OCI-LY7 (cell line): ENCODE measurements around the gene CRYBG2. TPM values are rescaled to one million over a fixed set of nuclear protein-coding genes. Genes with fewer than 3 reads are reported as not detected.

ENCODE experiments used
- BruUV-seq: library from RNA; stranded (reverse); fragments of 400-500 nt; replicated peaks from 2 replicates; lab custom pipeline; 2021; lab: Mats Ljungman, UMichigan
- CTCF ChIA-PET: fragments of 300-600 bp; sonication (Branson Sonifier 250); formaldehyde crosslinking; loops from one replicate; lab custom pipeline; 2022; ENCODE audit warnings: antibody characterized with exemption; ENCODE audit not compliant: unreplicated experiment; lab: Charles Lee
- POLR2A ChIA-PET: fragments of 300-600 bp; sonication (Branson Sonifier 250); formaldehyde crosslinking; loops from one replicate; lab custom pipeline; 2022; ENCODE audit warnings: antibody characterized with exemption; lab: Charles Lee
- DNase-seq: peaks from one replicate; pipeline ENCODE4 v3.0.0-alpha.2; 2015; ENCODE audit warnings: low spot score
- H2AFZ ChIP-seq: fragments of 200-600 bp; sonication (generic), shearing (Covaris generic); 2 replicates; pipeline ENCODE4 v1.6.1; 2014; ENCODE audit warnings: mild to moderate bottlenecking, antibody characterized with exemption, low read length, moderate library complexity
- H3K27ac ChIP-seq: fragments of 200-600 bp; sonication (generic); 2 replicates; pipeline ENCODE4 v1.5.1; 2014; ENCODE audit warnings: mixed run types, low read depth, mild to moderate bottlenecking, moderate library complexity, low read length, inconsistent platforms; ENCODE audit not compliant: poor library complexity, severe bottlenecking
- H3K36me3 ChIP-seq: fragments of 200-600 bp; sonication (generic); 2 replicates; pipeline ENCODE4 v1.6.1; 2014; ENCODE audit warnings: mild to moderate bottlenecking, antibody characterized with exemption, low read length, moderate library complexity, mixed read lengths; ENCODE audit not compliant: insufficient read depth
- H3K4me1 ChIP-seq: fragments of 200-600 bp; sonication (generic); 2 replicates; pipeline ENCODE4 v1.5.1; 2014; ENCODE audit warnings: mild to moderate bottlenecking, low read length; ENCODE audit not compliant: insufficient read depth, poor library complexity, severe bottlenecking
- H3K4me2 ChIP-seq: fragments of 200-600 bp; sonication (generic); 2 replicates; pipeline ENCODE4 v1.6.1; 2014; ENCODE audit warnings: mild to moderate bottlenecking, low read length
- H3K4me3 ChIP-seq: fragments of 200-600 bp; sonication (generic); 2 replicates; pipeline ENCODE4 v1.5.1; 2014; ENCODE audit warnings: mild to moderate bottlenecking, low read depth, low read length; ENCODE audit not compliant: poor library complexity, severe bottlenecking
- H3K79me2 ChIP-seq: fragments of 200-600 bp; sonication (generic); 2 replicates; pipeline ENCODE4 v1.6.1; 2016; ENCODE audit warnings: low read depth, mild to moderate bottlenecking, low read length, moderate library complexity, mixed read lengths; ENCODE audit not compliant: insufficient read depth
- H3K9me2 ChIP-seq: fragments of 200-600 bp; sonication (generic); 2 replicates; pipeline ENCODE4 v1.6.1; 2016; ENCODE audit warnings: mild to moderate bottlenecking, low read length, mixed read lengths; ENCODE audit not compliant: insufficient read depth
- H3K9me3 ChIP-seq: fragments of 200-600 bp; sonication (generic); 2 replicates; pipeline ENCODE4 v1.6.1; 2014; ENCODE audit warnings: mild to moderate bottlenecking, mixed run types, low read length, mixed read lengths
- H4K20me1 ChIP-seq: fragments of 200-600 bp; sonication (generic); 2 replicates; pipeline ENCODE4 v1.6.1; 2014; ENCODE audit warnings: mild to moderate bottlenecking, antibody characterized with exemption, low read length, moderate library complexity, mixed read lengths; ENCODE audit not compliant: insufficient read depth
- EZH2phosphoT487 ChIP-seq: fragments of 200-600 bp; sonication (generic); IDR thresholded peaks from 2 replicates; pipeline ENCODE4 v1.6.1; 2018; ENCODE audit warnings: low read depth, borderline replicate concordance, mild to moderate bottlenecking, mixed run types, antibody characterized with exemption, low read length, moderate library complexity, mixed read lengths
- intact Hi-C: fragments of 100-400 bp; cut with micrococcal nuclease; formaldehyde crosslinking; loops from one replicate; pipeline ENCODE4 v1.10.0; 2022; ENCODE audit not compliant: unreplicated experiment
- total RNA-seq, 2 experiments: library from RNA; depleted of rRNA in 1 of 2; stranded (reverse); fragments of >200 nt in 1 of 2; shearing (Covaris generic) in 1 of 2; gene quantifications; 2 replicates each; pipeline ENCODE4 v1.2.3, GENCODE V29; 2014 to 2022
- TF ChIP-seq, protein P1 (sequence below): fragments of 200-600 bp; sonication (generic); conservative IDR thresholded peaks from 2 replicates; pipeline ENCODE4 v1.5.1; 2014; ENCODE audit warnings: mild to moderate bottlenecking, antibody characterized with exemption, low read length, moderate library complexity, mixed read lengths

CRYBG2 gene
- total RNA-seq, 2 experiments from 2014 or later: 1.3 to 5.5 TPM

DNA sequence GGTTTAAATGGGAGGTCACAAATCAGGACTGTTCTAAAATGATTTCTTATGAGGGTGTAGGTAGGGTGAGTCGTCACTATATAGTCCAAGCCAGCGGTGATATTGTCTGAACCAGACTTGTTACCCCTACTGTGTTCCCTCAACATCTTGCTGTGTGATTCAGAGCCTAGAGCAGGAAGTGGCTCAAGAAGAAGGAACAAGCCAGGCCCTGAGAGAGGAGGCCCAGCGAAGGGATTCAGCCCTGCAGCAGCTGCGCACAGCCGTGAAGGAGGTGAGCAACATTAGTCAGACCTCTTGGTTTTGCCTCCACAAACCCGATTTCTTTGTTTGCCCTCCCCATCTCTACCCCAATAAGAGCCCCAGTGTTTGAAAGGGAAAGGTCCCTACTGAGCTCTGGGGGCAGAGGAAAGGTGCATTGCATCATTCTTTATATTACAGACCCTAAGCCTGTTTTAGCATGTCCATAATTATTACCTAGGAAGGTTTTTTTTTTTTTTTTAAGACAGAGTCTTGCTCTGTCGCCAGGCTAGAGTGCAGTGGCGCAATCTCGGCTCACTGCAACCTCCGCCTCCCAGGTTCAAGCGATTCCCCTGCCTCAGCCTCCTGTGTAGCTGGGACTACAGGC, 79.0 kb downstream of the CRYBG2 start:
- Histone ChIP-seq H3K9me2 (no peaks in the 10 kb centered on the region), H4K20me1 (no peaks in the 10 kb centered on the region), H2AFZ (no peak overlapping the region), H3K79me2 (no peaks in the 10 kb centered on the region), H3K27ac (no peak overlapping the region), H3K9me3 (no peaks in the 10 kb centered on the region), H3K36me3 (peaks cover 88% of the 10 kb centered on the region), H3K4me1 (peaks cover 26% of the 10 kb centered on the region), H3K4me2 (no peak overlapping the region), H3K4me3 (no peak overlapping the region)
- BruUV-seq: no TSS peak
- POLR2A ChIA-PET: interaction anchor here (0.6 to 0.7 kb wide), 2 partner anchors 48 to 105 kb away, joined by 3 read pairs; no protein-coding TSS in a partner anchor
- TF ChIP-seq, protein P1, sequence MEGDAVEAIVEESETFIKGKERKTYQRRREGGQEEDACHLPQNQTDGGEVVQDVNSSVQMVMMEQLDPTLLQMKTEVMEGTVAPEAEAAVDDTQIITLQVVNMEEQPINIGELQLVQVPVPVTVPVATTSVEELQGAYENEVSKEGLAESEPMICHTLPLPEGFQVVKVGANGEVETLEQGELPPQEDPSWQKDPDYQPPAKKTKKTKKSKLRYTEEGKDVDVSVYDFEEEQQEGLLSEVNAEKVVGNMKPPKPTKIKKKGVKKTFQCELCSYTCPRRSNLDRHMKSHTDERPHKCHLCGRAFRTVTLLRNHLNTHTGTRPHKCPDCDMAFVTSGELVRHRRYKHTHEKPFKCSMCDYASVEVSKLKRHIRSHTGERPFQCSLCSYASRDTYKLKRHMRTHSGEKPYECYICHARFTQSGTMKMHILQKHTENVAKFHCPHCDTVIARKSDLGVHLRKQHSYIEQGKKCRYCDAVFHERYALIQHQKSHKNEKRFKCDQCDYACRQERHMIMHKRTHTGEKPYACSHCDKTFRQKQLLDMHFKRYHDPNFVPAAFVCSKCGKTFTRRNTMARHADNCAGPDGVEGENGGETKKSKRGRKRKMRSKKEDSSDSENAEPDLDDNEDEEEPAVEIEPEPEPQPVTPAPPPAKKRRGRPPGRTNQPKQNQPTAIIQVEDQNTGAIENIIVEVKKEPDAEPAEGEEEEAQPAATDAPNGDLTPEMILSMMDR: no peak
- TF ChIP-seq EZH2phosphoT487: no peak
- DNase-seq: no peak
- CTCF ChIA-PET: no interaction called here
- intact Hi-C loops: loop anchor here (2.0 kb wide), 1 partner anchor 142 kb away; no protein-coding TSS in a partner anchor

Other genes starting within 250 kb of the CRYBG2 start
- gene PDIK1L, start 242.3 kb downstream of the CRYBG2 start, total RNA-seq (2014; rRNA removed; shearing (Covaris generic)): 10.4 and 12.9 TPM in 2 replicates
- gene PDIK1L, start 242.3 kb downstream of the CRYBG2 start, total RNA-seq (2022): 17.2 and 21.3 TPM in 2 replicates
- not detected in 2 replicates for gene FAM110D, start 195.1 kb downstream of the CRYBG2 start, total RNA-seq (2014; rRNA removed; shearing (Covaris generic))
- 0.11 TPM in 1 of 2 replicates, not detected in the other for gene FAM110D, start 195.1 kb downstream of the CRYBG2 start, total RNA-seq (2022)
- not detected in 2 replicates for gene C1orf232, start 185.2 kb downstream of the CRYBG2 start, total RNA-seq (2014; rRNA removed; shearing (Covaris generic))
- gene C1orf232, start 185.2 kb downstream of the CRYBG2 start, total RNA-seq (2022): not detected in 2 replicates
- gene ZNF593, start 184.2 kb downstream of the CRYBG2 start, total RNA-seq (2014; rRNA removed; shearing (Covaris generic)): 60.0 and 63.6 TPM in 2 replicates
- gene ZNF593, start 184.2 kb downstream of the CRYBG2 start, total RNA-seq (2022): 33.0 and 42.8 TPM in 2 replicates
- not detected in 2 replicates for gene ZNF593OS, start 182.3 kb downstream of the CRYBG2 start, total RNA-seq (2014; rRNA removed; shearing (Covaris generic))
- gene ZNF593OS, start 182.3 kb downstream of the CRYBG2 start, total RNA-seq (2022): not detected in 2 replicates
- gene CNKSR1, start 176.6 kb downstream of the CRYBG2 start, total RNA-seq (2014; rRNA removed; shearing (Covaris generic)): 0.77 and 2.5 TPM in 2 replicates
- gene CNKSR1, start 176.6 kb downstream of the CRYBG2 start, total RNA-seq (2022): 2.5 and 2.7 TPM in 2 replicates
- gene CATSPER4, start 163.5 kb downstream of the CRYBG2 start, total RNA-seq (2014; rRNA removed; shearing (Covaris generic)): not detected in 2 replicates
- gene CATSPER4, start 163.5 kb downstream of the CRYBG2 start, total RNA-seq (2022): not detected in 2 replicates
- gene CEP85, start 119.9 kb downstream of the CRYBG2 start, total RNA-seq (2014; rRNA removed; shearing (Covaris generic)): 46.4 and 55.2 TPM in 2 replicates
- gene CEP85, start 119.9 kb downstream of the CRYBG2 start, total RNA-seq (2022): 47.1 and 53.6 TPM in 2 replicates
- gene SH3BGRL3, start 74.0 kb downstream of the CRYBG2 start, total RNA-seq (2014; rRNA removed; shearing (Covaris generic)): 18.6 and 25.3 TPM in 2 replicates
- gene SH3BGRL3, start 74.0 kb downstream of the CRYBG2 start, total RNA-seq (2022): 58.6 and 60.9 TPM in 2 replicates
- gene UBXN11, start 47.5 kb downstream of the CRYBG2 start, total RNA-seq (2014; rRNA removed; shearing (Covaris generic)): 74.2 and 75.8 TPM in 2 replicates
- 98.6 and 111 TPM in 2 replicates for gene UBXN11, start 47.5 kb downstream of the CRYBG2 start, total RNA-seq (2022)
- 409 and 470 TPM in 2 replicates for gene CD52, start 36.2 kb downstream of the CRYBG2 start, total RNA-seq (2014; rRNA removed; shearing (Covaris generic))
- gene CD52, start 36.2 kb downstream of the CRYBG2 start, total RNA-seq (2022): 677 and 769 TPM in 2 replicates
- gene ZNF683, start 18.6 kb upstream of the CRYBG2 start, total RNA-seq (2014; rRNA removed; shearing (Covaris generic)): not detected in 2 replicates
- not detected in 2 replicates for gene ZNF683, start 18.6 kb upstream of the CRYBG2 start, total RNA-seq (2022)
- gene LIN28A, start 56.7 kb upstream of the CRYBG2 start, total RNA-seq (2014; rRNA removed; shearing (Covaris generic)): not detected in 2 replicates
- gene LIN28A, start 56.7 kb upstream of the CRYBG2 start, total RNA-seq (2022): not detected in 2 replicates
- 33.2 and 39.0 TPM in 2 replicates for gene DHDDS, start 78.2 kb upstream of the CRYBG2 start, total RNA-seq (2014; rRNA removed; shearing (Covaris generic))
- 43.4 and 45.1 TPM in 2 replicates for gene DHDDS, start 78.2 kb upstream of the CRYBG2 start, total RNA-seq (2022)
- 649 and 817 TPM in 2 replicates for gene HMGN2, start 118.3 kb upstream of the CRYBG2 start, total RNA-seq (2014; rRNA removed; shearing (Covaris generic))
- 990 and 1,017 TPM in 2 replicates for gene HMGN2, start 118.3 kb upstream of the CRYBG2 start, total RNA-seq (2022)
- 54.1 and 72.2 TPM in 2 replicates for gene RPS6KA1, start 175.6 kb upstream of the CRYBG2 start, total RNA-seq (2014; rRNA removed; shearing (Covaris generic))
- gene RPS6KA1, start 175.6 kb upstream of the CRYBG2 start, total RNA-seq (2022): 83.3 and 91.0 TPM in 2 replicates